Measurements from ENCODE around the gene PDK1.

The PDK1 gene

GRCh38 chr2:172642301-172643020 lies 86.6 kb downstream of the PDK1 start:
- DNase-seq (ENCODE audit: low spot score) = no peak

GRCh38 chr2:172643142-172643541 lies 87.3 kb downstream of the PDK1 start:
- DNase-seq (ENCODE audit: low spot score) = no peak

GRCh38 chr2:172647439-172647838 lies 91.5 kb downstream of the PDK1 start:
- no peak for DNase-seq (ENCODE audit: low spot score)

- no peak for DNase-seq (ENCODE audit: low spot score)
Measured at GRCh38 chr2:172655091-172655837, 99.4 kb downstream of the PDK1 start.

GRCh38 chr2:172655838-172656573 lies 100.1 kb downstream of the PDK1 start:
- no peak for DNase-seq (ENCODE audit: low spot score)
